ENCODE measurements around the gene UGT8.

DNA sequence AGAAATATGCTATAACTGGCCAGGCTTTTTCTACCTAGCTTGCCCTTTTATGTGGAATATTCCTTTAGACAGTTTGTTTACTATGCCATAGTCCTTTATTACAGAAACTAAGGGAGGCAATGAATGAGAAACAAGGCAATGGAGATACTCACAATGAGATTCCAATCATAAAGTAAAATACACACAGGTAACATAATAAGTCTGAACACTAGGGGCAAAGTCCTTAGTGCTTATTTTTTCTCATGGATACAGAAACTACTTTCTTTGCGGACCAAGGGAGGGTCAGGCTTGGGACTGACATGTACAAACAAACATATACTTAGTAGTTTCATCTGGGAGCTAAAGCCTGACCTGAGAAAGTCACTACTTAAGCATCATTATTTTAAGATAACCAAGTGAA lies 16.0 kb upstream of the UGT8 start:
- TF ChIP-seq, protein P1, sequence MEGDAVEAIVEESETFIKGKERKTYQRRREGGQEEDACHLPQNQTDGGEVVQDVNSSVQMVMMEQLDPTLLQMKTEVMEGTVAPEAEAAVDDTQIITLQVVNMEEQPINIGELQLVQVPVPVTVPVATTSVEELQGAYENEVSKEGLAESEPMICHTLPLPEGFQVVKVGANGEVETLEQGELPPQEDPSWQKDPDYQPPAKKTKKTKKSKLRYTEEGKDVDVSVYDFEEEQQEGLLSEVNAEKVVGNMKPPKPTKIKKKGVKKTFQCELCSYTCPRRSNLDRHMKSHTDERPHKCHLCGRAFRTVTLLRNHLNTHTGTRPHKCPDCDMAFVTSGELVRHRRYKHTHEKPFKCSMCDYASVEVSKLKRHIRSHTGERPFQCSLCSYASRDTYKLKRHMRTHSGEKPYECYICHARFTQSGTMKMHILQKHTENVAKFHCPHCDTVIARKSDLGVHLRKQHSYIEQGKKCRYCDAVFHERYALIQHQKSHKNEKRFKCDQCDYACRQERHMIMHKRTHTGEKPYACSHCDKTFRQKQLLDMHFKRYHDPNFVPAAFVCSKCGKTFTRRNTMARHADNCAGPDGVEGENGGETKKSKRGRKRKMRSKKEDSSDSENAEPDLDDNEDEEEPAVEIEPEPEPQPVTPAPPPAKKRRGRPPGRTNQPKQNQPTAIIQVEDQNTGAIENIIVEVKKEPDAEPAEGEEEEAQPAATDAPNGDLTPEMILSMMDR (IDR thresholded peaks at IDR 0.05), result no peak
- no peak for TF ChIP-seq EZH2 (IDR thresholded peaks at IDR 0.05; ENCODE audit: borderline replicate concordance, insufficient read depth, low read depth, low read length, poor library complexity, severe bottlenecking)

Measured in B cell (primary cell).